OCI-LY1 (cell line): Measurements from ENCODE around the gene ZNF562.
"Not testable (repeated sequence)": the region's sequence is repeated elsewhere in the genome, so short reads cannot be mapped to it uniquely, and the experiment has no call there.

Experiments used
- H2AFZ ChIP-seq: fragments of 200-600 bp; sonication (generic), shearing (Covaris generic); 2 replicates; pipeline ENCODE4 v1.6.0; 2014; ENCODE audit warnings: antibody characterized with exemption, mild to moderate bottlenecking, low read length
- H3F3A ChIP-seq: fragments of 200-600 bp; sonication (generic), shearing (Covaris generic); 2 replicates; pipeline ENCODE4 v1.6.0; 2014; ENCODE audit warnings: mild to moderate bottlenecking, antibody characterized with exemption, low read length, moderate library complexity; ENCODE audit not compliant: insufficient read depth
- H3K27ac ChIP-seq: fragments of 200-600 bp; sonication (generic); 2 replicates; pipeline ENCODE4 v1.5.1; 2014; ENCODE audit warnings: low read length, mixed run types, mild to moderate bottlenecking, low read depth; ENCODE audit not compliant: poor library complexity, severe bottlenecking
- H3K27me3 ChIP-seq: fragments of 200-600 bp; sonication (generic); 2 replicates; pipeline ENCODE4 v1.6.0; 2014; ENCODE audit warnings: antibody characterized with exemption, mild to moderate bottlenecking, low read length, moderate library complexity; ENCODE audit not compliant: insufficient read depth
- H3K36me3 ChIP-seq: fragments of 200-600 bp; sonication (generic); 2 replicates; pipeline ENCODE4 v1.6.1; 2014; ENCODE audit warnings: mild to moderate bottlenecking, antibody characterized with exemption, low read length, moderate library complexity, mixed read lengths; ENCODE audit not compliant: insufficient read depth
- H3K4me1 ChIP-seq: fragments of 200-600 bp; sonication (generic); 2 replicates; pipeline ENCODE4 v1.5.1; 2014; ENCODE audit warnings: mild to moderate bottlenecking, low read length, moderate library complexity; ENCODE audit not compliant: insufficient read depth, severe bottlenecking
- H3K4me2 ChIP-seq: fragments of 200-600 bp; sonication (generic), shearing (Covaris generic); 2 replicates; pipeline ENCODE4 v1.6.1; 2014; ENCODE audit warnings: low read length
- H3K4me3 ChIP-seq: fragments of 200-600 bp; sonication (generic); 2 replicates; pipeline ENCODE4 v1.5.1; 2014; ENCODE audit warnings: low read length, low read depth, mild to moderate bottlenecking, mixed read lengths; ENCODE audit not compliant: poor library complexity, severe bottlenecking
- H3K79me2 ChIP-seq: fragments of 200-600 bp; shearing (Covaris generic); 2 replicates; pipeline ENCODE4 v1.6.1; 2016; ENCODE audit warnings: mixed run types, low read length, mixed read lengths; ENCODE audit not compliant: insufficient read depth
- H3K9ac ChIP-seq: fragments of 200-600 bp; sonication (generic), shearing (Covaris generic); 2 replicates; pipeline ENCODE4 v1.6.1; 2014; ENCODE audit warnings: mild to moderate bottlenecking, low read length, mixed read lengths
- H3K9me2 ChIP-seq: fragments of 200-600 bp; sonication (generic), shearing (Covaris generic); 2 replicates; pipeline ENCODE4 v1.6.1; 2014; ENCODE audit warnings: low read depth, mild to moderate bottlenecking, low read length, mixed read lengths
- H3K9me3 ChIP-seq: fragments of 200-600 bp; shearing (Covaris generic); 2 replicates; pipeline ENCODE4 v1.6.1; 2014; ENCODE audit warnings: low read length, mixed read lengths
- H4K20me1 ChIP-seq: fragments of 200-600 bp; sonication (generic), shearing (Covaris generic); 2 replicates; pipeline ENCODE4 v1.6.0; 2016; ENCODE audit warnings: mild to moderate bottlenecking, low read length; ENCODE audit not compliant: insufficient read depth
- EZH2 ChIP-seq: fragments of 200-600 bp; sonication (generic), shearing (Covaris generic); IDR thresholded peaks from 2 replicates; pipeline ENCODE4 v1.8.0; 2017; ENCODE audit warnings: borderline replicate concordance, mixed run types, mild to moderate bottlenecking, antibody characterized with exemption, low read length, moderate library complexity, mixed read lengths
- TF ChIP-seq, protein P1 (sequence below): fragments of 200-600 bp; sonication (generic), shearing (Covaris generic); IDR thresholded peaks from 2 replicates; pipeline ENCODE4 v1.5.1; 2017; ENCODE audit warnings: mild to moderate bottlenecking, antibody characterized with exemption, low read length, moderate library complexity, mixed read lengths

ZNF562 gene

DNA sequence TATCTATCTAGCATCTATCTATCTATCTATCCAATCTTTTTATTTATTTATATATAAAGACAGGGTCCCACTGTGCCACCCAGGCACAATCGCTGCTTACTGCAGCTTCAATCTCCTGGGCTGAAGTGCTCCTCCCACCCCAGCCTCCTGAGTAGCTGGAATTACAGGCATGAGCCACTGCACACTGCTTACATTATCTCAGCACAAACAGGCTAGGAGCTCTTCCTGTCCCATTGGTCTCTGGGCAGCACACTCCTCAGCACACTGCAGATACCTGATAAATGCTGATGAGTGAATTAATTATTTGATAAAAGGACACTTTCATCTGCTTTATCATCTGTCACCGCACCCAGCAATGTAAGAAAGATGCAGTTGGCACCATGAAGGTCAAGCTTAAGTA, 16.1 kb downstream of the ZNF562 start:
- H3K27ac ChIP-seq, result no peak overlapping the region
- H3K36me3 ChIP-seq, result peaks cover 64% of the 10 kb centered on the region

DNA sequence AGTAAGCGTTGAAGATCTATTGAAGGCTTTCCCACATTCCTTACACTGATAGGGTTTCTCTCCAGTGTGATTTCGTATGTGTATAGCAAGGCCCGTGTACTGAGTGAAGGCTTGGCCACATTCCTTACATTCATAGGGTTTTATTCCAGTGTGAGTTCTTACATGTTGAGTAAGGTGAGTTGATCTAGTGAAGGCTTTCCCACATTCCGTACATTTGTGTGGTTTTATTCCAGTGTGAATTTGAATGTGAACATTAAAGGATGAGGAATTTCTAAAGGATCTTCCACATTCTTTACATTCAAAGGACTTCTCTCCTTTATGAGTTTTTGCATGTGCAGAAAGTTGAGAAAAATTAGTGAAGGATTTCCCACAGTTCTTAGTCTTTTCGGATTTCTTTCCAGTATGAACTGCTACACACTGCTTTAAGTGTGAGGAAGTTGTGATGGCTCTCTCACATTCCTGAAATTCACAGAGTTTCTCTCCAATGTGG, 21.8 kb downstream of the ZNF562 start:
- not testable (repeated sequence) for H3K9me2 ChIP-seq, H3K27ac ChIP-seq, H3K9ac ChIP-seq, H3K4me3 ChIP-seq, H3K79me2 ChIP-seq, H2AFZ ChIP-seq, H3K4me2 ChIP-seq, H3F3A ChIP-seq, H4K20me1 ChIP-seq, H3K27me3 ChIP-seq, H3K4me1 ChIP-seq
- Histone ChIP-seq H3K36me3 (peaks cover 95% of the 10 kb centered on the region), H3K9me3 (peaks cover 18% of the 10 kb centered on the region)

More for the DNA sequence above, 16.1 kb downstream of the ZNF562 start:
- no peaks in the 10 kb centered on the region for H4K20me1 ChIP-seq
- H3K4me1 ChIP-seq, result no peaks in the 10 kb centered on the region
- no peaks in the 10 kb centered on the region for H3K27me3 ChIP-seq
- no peak overlapping the region for H3K9ac ChIP-seq
- no peaks in the 10 kb centered on the region for H3K9me2 ChIP-seq
- no peak overlapping the region for H2AFZ ChIP-seq
- H3F3A ChIP-seq, result no peaks in the 10 kb centered on the region
- H3K4me2 ChIP-seq, result no peak overlapping the region
- 0 out of 2 replicates have a peak, but pooled peaks cover 7% of the 10 kb centered on the region for H3K79me2 ChIP-seq
- no peak overlapping the region for H3K4me3 ChIP-seq
- H3K9me3 ChIP-seq, result peaks cover 8% of the 10 kb centered on the region
- no peak for TF ChIP-seq EZH2
- TF ChIP-seq, protein P1, sequence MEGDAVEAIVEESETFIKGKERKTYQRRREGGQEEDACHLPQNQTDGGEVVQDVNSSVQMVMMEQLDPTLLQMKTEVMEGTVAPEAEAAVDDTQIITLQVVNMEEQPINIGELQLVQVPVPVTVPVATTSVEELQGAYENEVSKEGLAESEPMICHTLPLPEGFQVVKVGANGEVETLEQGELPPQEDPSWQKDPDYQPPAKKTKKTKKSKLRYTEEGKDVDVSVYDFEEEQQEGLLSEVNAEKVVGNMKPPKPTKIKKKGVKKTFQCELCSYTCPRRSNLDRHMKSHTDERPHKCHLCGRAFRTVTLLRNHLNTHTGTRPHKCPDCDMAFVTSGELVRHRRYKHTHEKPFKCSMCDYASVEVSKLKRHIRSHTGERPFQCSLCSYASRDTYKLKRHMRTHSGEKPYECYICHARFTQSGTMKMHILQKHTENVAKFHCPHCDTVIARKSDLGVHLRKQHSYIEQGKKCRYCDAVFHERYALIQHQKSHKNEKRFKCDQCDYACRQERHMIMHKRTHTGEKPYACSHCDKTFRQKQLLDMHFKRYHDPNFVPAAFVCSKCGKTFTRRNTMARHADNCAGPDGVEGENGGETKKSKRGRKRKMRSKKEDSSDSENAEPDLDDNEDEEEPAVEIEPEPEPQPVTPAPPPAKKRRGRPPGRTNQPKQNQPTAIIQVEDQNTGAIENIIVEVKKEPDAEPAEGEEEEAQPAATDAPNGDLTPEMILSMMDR, result no peak

DNA sequence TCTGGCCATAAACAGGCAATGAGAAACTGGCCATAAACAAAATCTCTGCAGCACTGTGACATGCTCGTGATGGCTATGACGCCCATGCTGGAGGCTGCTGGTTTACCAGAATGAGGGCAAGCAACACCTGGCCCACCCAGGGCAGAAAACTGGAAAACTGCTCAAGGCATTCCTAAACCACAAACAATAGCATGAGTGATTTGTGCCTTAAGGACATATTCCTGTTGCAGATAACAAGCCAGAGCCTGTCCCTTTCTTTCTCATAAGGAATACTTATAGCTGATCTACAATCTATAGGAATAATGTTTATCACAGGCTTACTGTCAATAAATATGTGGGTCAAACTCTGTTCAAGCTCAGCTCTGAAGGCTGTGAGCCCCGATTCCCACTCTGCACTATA, 23.4 kb downstream of the ZNF562 start:
- not testable (repeated sequence) for H3F3A ChIP-seq, H3K4me2 ChIP-seq, H3K27ac ChIP-seq, H3K9me2 ChIP-seq, H3K4me3 ChIP-seq, H3K4me1 ChIP-seq, H4K20me1 ChIP-seq, H3K79me2 ChIP-seq, H2AFZ ChIP-seq, H3K27me3 ChIP-seq, H3K9ac ChIP-seq
- Histone ChIP-seq H3K9me3 (peaks cover 18% of the 10 kb centered on the region), H3K36me3 (peaks cover 85% of the 10 kb centered on the region)

DNA sequence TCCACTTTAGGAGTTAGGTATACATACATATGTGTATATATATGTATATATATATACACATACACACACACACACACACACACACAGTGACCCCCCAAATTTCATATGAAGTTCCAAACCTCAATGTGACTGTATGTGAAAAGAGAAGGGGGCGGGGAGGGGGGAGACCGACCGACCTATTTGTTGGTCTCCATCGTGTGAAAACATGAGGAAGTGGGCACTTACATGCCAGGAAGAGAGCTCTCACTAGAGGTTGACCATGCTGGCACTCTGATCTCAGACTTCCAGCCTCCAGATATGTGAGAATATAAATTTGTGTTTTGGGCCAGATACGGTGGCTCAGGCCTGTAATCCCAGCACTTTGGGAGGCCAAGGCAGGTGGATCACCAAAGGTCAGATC, 24.6 kb downstream of the ZNF562 start:
- Histone ChIP-seq H3K79me2 (no peaks in the 10 kb centered on the region), H3K36me3 (peaks cover 74% of the 10 kb centered on the region), H2AFZ (no peak overlapping the region), H3K27me3 (no peaks in the 10 kb centered on the region), H3K9ac (no peak overlapping the region), H4K20me1 (no peaks in the 10 kb centered on the region), H3K4me3 (no peak overlapping the region), H3F3A (no peaks in the 10 kb centered on the region), H3K4me2 (no peak overlapping the region), H3K4me1 (no peaks in the 10 kb centered on the region), H3K9me3 (peaks cover 18% of the 10 kb centered on the region), H3K27ac (no peak overlapping the region), H3K9me2 (no peaks in the 10 kb centered on the region)
- TF ChIP-seq EZH2, result no peak
- TF ChIP-seq, protein P1, result no peak
